GM23248 (cell line): ENCODE results near the gene TACR2.

Experiments used
- EZH2 ChIP-seq: fragments of 200-600 bp; sonication (generic); IDR thresholded peaks from 2 replicates; pipeline ENCODE4 v1.6.1; 2018; ENCODE audit warnings: antibody characterized with exemption, mild to moderate bottlenecking; ENCODE audit not compliant: insufficient read depth, poor library complexity, severe bottlenecking
- EZH2phosphoT487 ChIP-seq: fragments of 200-600 bp; sonication (generic); IDR thresholded peaks from 2 replicates; pipeline ENCODE4 v1.6.1; 2018; ENCODE audit warnings: antibody characterized with exemption, moderate library complexity, mild to moderate bottlenecking, low read depth; ENCODE audit not compliant: insufficient read depth

- TF ChIP-seq EZH2 (no peak), EZH2phosphoT487 (no peak)
Measured at GRCh38 chr10:69428165-69428564, 11.4 kb upstream of the TACR2 start.
